HepG2 (cell line): ENCODE measurements around the gene PDGFA. TPM values are rescaled to one million over a fixed set of nuclear protein-coding genes. Genes with fewer than 3 reads are reported as not detected.

ENCODE experiments used
- ATAC-seq: fragments of 200-7000 bp; cut with Tn5 transposase; 3 replicates; pipeline ENCODE4 v1.9.1; 2020; ENCODE audit warnings: mild to moderate bottlenecking, moderate library complexity
- BruUV-seq: library from RNA; stranded (reverse); fragments of 400-500 nt; replicated peaks from 2 replicates; lab custom pipeline; 2021; lab: Mats Ljungman, UMichigan
- CTCF ChIA-PET: fragments of 300-600 bp; formaldehyde crosslinking; extraction: SDS; loops from one replicate; lab custom pipeline; 2021; ENCODE audit warnings: low total read pairs, inconsistent platforms, low intra/inter-chr PET ratio; lab: Yijun Ruan, JAX
- POLR2A ChIA-PET: fragments of 350-600 bp; sonication (Branson Sonifier 250); formaldehyde crosslinking; loops from one replicate; lab custom pipeline; 2020; ENCODE audit warnings: antibody characterized with exemption, inconsistent platforms; lab: Yijun Ruan, JAX
- DNase-seq: peaks from one replicate; pipeline ENCODE4 v3.0.0-alpha.2; 2015; ENCODE audit warnings: low spot score
- FAIRE-seq: peaks from 3 replicates; lab custom pipeline; 2011; peaks lifted over from hg19 to GRCh38; lab: Jason Lieb, UNC
- H2AFZ ChIP-seq: one replicate; pipeline ENCODE4 v1.6.1; 2011; ENCODE audit warnings: low read length, inconsistent platforms
- H3K27ac ChIP-seq: fragments of 300-600 bp; 3 replicates; pipeline ENCODE4 v1.8.0; 2011; ENCODE audit warnings: mixed run types, mild to moderate bottlenecking, mixed read lengths, low read length, inconsistent platforms; ENCODE audit not compliant: insufficient read depth; ENCODE audit errors: extremely low read length
- H3K27me3 ChIP-seq, 2 experiments: fragments of 200-600 bp in 1 of 2; 2 replicates in 1 of 2; 3 replicates in 1 of 2; pipeline versions ENCODE4 v1.6.0 to v1.8.0; 2011; ENCODE audit warnings: low read length in 2 of 2, mild to moderate bottlenecking in 2 of 2, moderate library complexity in 2 of 2, inconsistent platforms in 1 of 2; ENCODE audit not compliant: insufficient read depth in 2 of 2, control insufficient read depth in 1 of 2
- H3K36me3 ChIP-seq, 2 experiments: fragments of 200-600 bp in 1 of 2; replicated peaks in 1 of 2; 2 replicates in 1 of 2; 3 replicates in 1 of 2; pipeline versions ENCODE4 v1.5.1 to v1.8.0; 2011; ENCODE audit warnings: low read length in 2 of 2, inconsistent platforms in 1 of 2; ENCODE audit not compliant: insufficient read depth in 2 of 2, control insufficient read depth in 1 of 2
- H3K4me1 ChIP-seq: 2 replicates; pipeline ENCODE4 v1.5.1; 2012; ENCODE audit warnings: low read length, inconsistent platforms; ENCODE audit not compliant: insufficient read depth
- H3K4me2 ChIP-seq: 2 replicates; pipeline ENCODE4 v1.6.0; 2011; ENCODE audit warnings: low read depth, low read length, inconsistent platforms
- H3K4me3 ChIP-seq, 3 experiments: fragments of 200-600 bp in 1 of 3; sonication (generic), shearing (Covaris generic) in 1 of 3; replicated peaks in 1 of 3; 2 replicates each; pipeline ENCODE4 v1.5.1; 2011 to 2016; ENCODE audit warnings: low read length in 3 of 3, inconsistent platforms in 2 of 3, low read depth in 2 of 3, mild to moderate bottlenecking in 2 of 3, control low read depth in 1 of 3, mixed read lengths in 1 of 3; ENCODE audit not compliant: insufficient read depth in 1 of 3
- H3K79me2 ChIP-seq: one replicate; pipeline ENCODE4 v1.6.1; 2011; ENCODE audit warnings: low read length, inconsistent platforms; ENCODE audit not compliant: insufficient read depth
- H3K9ac ChIP-seq: 2 replicates; pipeline ENCODE4 v1.6.0; 2011; ENCODE audit warnings: mild to moderate bottlenecking, low read depth, low read length, inconsistent platforms; ENCODE audit not compliant: insufficient read depth
- H3K9me3 ChIP-seq: 2 replicates; pipeline ENCODE4 v1.5.1; 2012; ENCODE audit warnings: mild to moderate bottlenecking, low read length
- H4K20me1 ChIP-seq: 2 replicates; pipeline ENCODE4 v1.6.0; 2011; ENCODE audit warnings: inconsistent platforms, mild to moderate bottlenecking, low read length, moderate library complexity; ENCODE audit not compliant: insufficient read depth
- AGO1 ChIP-seq: fragments of 200-400 bp; formaldehyde crosslinking; IDR thresholded peaks from 2 replicates; pipeline ENCODE4 v1.6.1; 2017; ENCODE audit warnings: mild to moderate bottlenecking, low read depth, low read length, moderate library complexity; ENCODE audit not compliant: poor library complexity, severe bottlenecking
- BCL6 ChIP-seq: IDR thresholded peaks from 2 replicates; pipeline ENCODE4 v1.6.1; 2016; ENCODE audit warnings: missing genetic modification reagents, missing compliant biosample characterization
- CTCF ChIP-seq: sonication (generic); formaldehyde crosslinking; IDR thresholded peaks from 2 replicates; pipeline ENCODE4 v1.5.0; 2020; ENCODE audit warnings: mild to moderate bottlenecking, missing genetic modification reagents, moderate library complexity
- MXD1 ChIP-seq: sonication (generic); formaldehyde crosslinking; IDR thresholded peaks from 2 replicates; pipeline ENCODE4 v1.4.0; 2020; ENCODE audit warnings: mild to moderate bottlenecking, missing genetic modification reagents
- TBX2 ChIP-seq: sonication (generic); formaldehyde crosslinking; IDR thresholded peaks from 2 replicates; pipeline ENCODE4 v1.5.0; 2020; ENCODE audit warnings: missing genetic modification reagents, mild to moderate bottlenecking, borderline replicate concordance
- ZC3H4 ChIP-seq: sonication (generic); formaldehyde crosslinking; IDR thresholded peaks from 2 replicates; pipeline ENCODE4 v1.4.0; 2020; ENCODE audit warnings: missing genetic modification reagents, borderline replicate concordance
- ZNF275 ChIP-seq: sonication (generic); formaldehyde crosslinking; IDR thresholded peaks from 2 replicates; pipeline ENCODE4 v1.8.0; 2022; ENCODE audit warnings: missing genetic modification reagents, mild to moderate bottlenecking, inconsistent platforms, borderline replicate concordance
- ZNF574 ChIP-seq: sonication (generic); formaldehyde crosslinking; IDR thresholded peaks from 2 replicates; pipeline ENCODE4 v1.4.0; 2020; ENCODE audit warnings: missing genetic modification reagents
- ZNF577 ChIP-seq: sonication (generic); formaldehyde crosslinking; IDR thresholded peaks from 2 replicates; pipeline ENCODE4 v1.4.0; 2020; ENCODE audit warnings: mild to moderate bottlenecking, low read depth, missing genetic modification reagents, borderline replicate concordance
- ZNF766 ChIP-seq: sonication (generic); formaldehyde crosslinking; IDR thresholded peaks from 2 replicates; pipeline ENCODE4 v1.5.0; 2020; ENCODE audit warnings: missing genetic modification reagents, borderline replicate concordance
- WGBS: methylation state at CpG from one replicate; pipeline ENCODE4 v1.1.6; 2017; ENCODE audit warnings: low lambda C conversion rate; 5-methylcytosine and 5-hydroxymethylcytosine counted together
- in situ Hi-C: cut with HindIII; loops from 2 replicates; pipeline ENCODE4 v1.10.0; 2017; ENCODE audit warnings: low pct_unique_long_range_greater_than_20kb; ENCODE audit not compliant: extremely low pct_ligation_motif_present
- intact Hi-C: fragments of 100-400 bp; cut with micrococcal nuclease; formaldehyde crosslinking; loops from one replicate; pipeline ENCODE4 v1.10.0; 2022; ENCODE audit not compliant: unreplicated experiment
- polyA plus RNA-seq, 8 experiments: library from polyadenylated mRNA; depleted of rRNA in 3 of 8; stranded (reverse) in 7 of 8; unstranded in 1 of 8; fragments of >200 nt; fragmentation: Illumina TruSeq in 4 of 8; extraction: Trizol in 4 of 8; gene quantifications; 2 replicates each; pipeline versions ENCODE4 v1.2.1 to v1.2.3, GENCODE V29; 2011 to 2016; ENCODE audit warnings: low read depth in 4 of 8, missing spikeins in 1 of 8, mixed read lengths in 1 of 8; ENCODE audit not compliant: insufficient read depth in 1 of 8
- total RNA-seq, 5 experiments: library from RNA; depleted of rRNA; stranded (reverse); fragments of >200 nt; fragmentation: Illumina TruSeq; extraction: Trizol; gene quantifications; 2 replicates each; pipeline ENCODE4 v1.2.3, GENCODE V29; 2016; ENCODE audit warnings: low read depth in 1 of 5

Gene PDGFA
- total and polyA plus RNA-seq, 2 of the 13 experiments (the other 11 are each of a cell fraction or from before 2014, with no cell fraction given) = 1.5 to 3.4 TPM

GRCh38 chr7:471866-472639, 47.6 kb downstream of the PDGFA start (continued):
- TF ChIP-seq BCL6 (peak; percentile 56), CTCF (CRISPR knock-in tag) (no peak)

- no peak for FAIRE-seq
These were observed 48.3 kb downstream of the PDGFA start for GRCh38 chr7:471191-471865.

More at GRCh38 chr7:471191-471865, 48.3 kb downstream of the PDGFA start:
- peak overlapping the region; percentile 59 for H3K9ac ChIP-seq
- no peaks in the 10 kb centered on the region for H3K27me3 ChIP-seq
- 98% methylated on average over 15 of the region's 21 CpGs for WGBS
- in situ Hi-C loops = no loop called here
- H3K9me3 ChIP-seq = no peaks in the 10 kb centered on the region
- DNase-seq (no peak), ATAC-seq (no peak; the same call in 1 of the 3 replicates)
- no peaks in the 10 kb centered on the region for H4K20me1 ChIP-seq
- H3K36me3 ChIP-seq = no peaks in the 10 kb centered on the region
- H3K27ac ChIP-seq = peak overlapping the region; percentile 80
- intact Hi-C loops = no loop called here
- peaks cover 55% of the 10 kb centered on the region for H3K4me1 ChIP-seq
- H3K4me2 ChIP-seq = no peak overlapping the region
- TF ChIP-seq ZNF577 = no peak
- 0 out of 2 replicates have a peak, but pooled peaks have one; percentile 16 for TF ChIP-seq ZNF275 (CRISPR knock-in tag)
- TF ChIP-seq AGO1 = no peak
- TF ChIP-seq ZNF766 = no peak
- no peak for TF ChIP-seq ZC3H4 (CRISPR knock-in tag)
- TF ChIP-seq TBX2 (CRISPR knock-in tag) = no peak
- 0 out of 2 replicates have a peak, but pooled peaks have one; percentile 9 for TF ChIP-seq ZNF574
- 0 out of 2 replicates have a peak, but pooled peaks have one; percentile 30 for TF ChIP-seq MXD1 (CRISPR knock-in tag)
- no peaks in the 10 kb centered on the region for H3K79me2 ChIP-seq
- ChIA-PET CTCF (no interaction called here), POLR2A (interaction anchor here (1.0 to 2.8 kb wide), 9 partner anchors 9 to 147 kb away, joined by 3 to 36 read pairs (median 6); no protein-coding TSS in a partner anchor)
- no peak overlapping the region for H2AFZ ChIP-seq
- BruUV-seq = no TSS peak
- no peak overlapping the region for H3K4me3 ChIP-seq
